GM12801 (cell line): ENCODE results near the gene DDIT3.

Source experiments
- TF ChIP-seq, protein P1 (sequence below): IDR thresholded peaks from one replicate; pipeline ENCODE4 v1.5.1; 2011; ENCODE audit warnings: control low read depth; ENCODE audit not compliant: insufficient read length; ENCODE audit errors: extremely low read depth

The DDIT3 gene

DNA sequence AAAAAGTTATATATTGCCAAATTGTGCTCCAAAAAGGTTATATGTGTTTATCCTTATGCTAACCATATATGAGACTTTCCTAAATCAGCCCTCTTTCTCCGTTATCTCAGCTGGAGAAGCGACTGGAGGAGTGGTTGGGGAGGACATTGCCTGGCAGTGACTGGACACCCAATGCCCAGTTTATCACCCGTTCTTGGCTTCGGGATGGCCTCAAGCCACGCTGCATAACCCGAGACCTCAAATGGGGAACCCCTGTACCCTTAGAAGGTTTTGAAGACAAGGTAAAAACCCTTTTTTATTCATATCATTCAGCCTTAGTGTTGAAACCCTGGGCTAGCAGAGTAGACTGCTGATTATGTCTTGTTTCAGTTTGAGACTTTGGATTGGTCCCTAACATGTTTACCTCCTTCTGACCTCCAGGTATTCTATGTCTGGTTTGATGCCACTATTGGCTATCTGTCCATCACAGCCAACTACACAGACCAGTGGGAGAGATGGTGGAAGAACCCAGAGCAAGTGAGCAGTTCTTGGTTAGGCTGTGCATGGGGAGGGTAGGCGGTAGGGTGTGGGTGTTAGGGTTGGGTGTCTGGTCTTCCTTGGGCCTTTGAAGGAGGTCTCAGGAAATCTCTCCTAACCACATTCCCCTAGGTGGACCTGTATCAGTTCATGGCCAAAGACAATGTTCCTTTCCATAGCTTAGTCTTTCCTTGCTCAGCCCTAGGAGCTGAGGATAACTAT, 8.6 kb downstream of the DDIT3 start:
- TF ChIP-seq, protein P1, sequence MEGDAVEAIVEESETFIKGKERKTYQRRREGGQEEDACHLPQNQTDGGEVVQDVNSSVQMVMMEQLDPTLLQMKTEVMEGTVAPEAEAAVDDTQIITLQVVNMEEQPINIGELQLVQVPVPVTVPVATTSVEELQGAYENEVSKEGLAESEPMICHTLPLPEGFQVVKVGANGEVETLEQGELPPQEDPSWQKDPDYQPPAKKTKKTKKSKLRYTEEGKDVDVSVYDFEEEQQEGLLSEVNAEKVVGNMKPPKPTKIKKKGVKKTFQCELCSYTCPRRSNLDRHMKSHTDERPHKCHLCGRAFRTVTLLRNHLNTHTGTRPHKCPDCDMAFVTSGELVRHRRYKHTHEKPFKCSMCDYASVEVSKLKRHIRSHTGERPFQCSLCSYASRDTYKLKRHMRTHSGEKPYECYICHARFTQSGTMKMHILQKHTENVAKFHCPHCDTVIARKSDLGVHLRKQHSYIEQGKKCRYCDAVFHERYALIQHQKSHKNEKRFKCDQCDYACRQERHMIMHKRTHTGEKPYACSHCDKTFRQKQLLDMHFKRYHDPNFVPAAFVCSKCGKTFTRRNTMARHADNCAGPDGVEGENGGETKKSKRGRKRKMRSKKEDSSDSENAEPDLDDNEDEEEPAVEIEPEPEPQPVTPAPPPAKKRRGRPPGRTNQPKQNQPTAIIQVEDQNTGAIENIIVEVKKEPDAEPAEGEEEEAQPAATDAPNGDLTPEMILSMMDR: no peak

GRCh38 chr12:57511161-57511560, 9.2 kb downstream of the DDIT3 start:
- TF ChIP-seq, protein P1: no peak

DNA sequence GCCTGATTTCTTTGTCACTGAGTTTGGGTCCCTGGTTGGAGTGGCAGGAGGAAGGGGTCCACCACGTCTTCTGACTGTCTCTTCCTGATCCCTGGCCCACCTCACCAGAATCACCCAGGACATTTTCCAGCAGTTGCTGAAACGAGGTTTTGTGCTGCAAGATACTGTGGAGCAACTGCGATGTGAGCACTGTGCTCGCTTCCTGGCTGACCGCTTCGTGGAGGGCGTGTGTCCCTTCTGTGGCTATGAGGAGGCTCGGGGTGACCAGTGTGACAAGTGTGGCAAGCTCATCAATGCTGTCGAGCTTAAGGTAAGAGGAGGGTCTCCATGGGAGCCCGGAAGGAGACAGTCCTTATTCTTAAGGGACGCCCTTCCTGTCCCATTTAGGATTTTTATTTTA, 20.1 kb downstream of the DDIT3 start:
- TF ChIP-seq, protein P1: no peak

DNA sequence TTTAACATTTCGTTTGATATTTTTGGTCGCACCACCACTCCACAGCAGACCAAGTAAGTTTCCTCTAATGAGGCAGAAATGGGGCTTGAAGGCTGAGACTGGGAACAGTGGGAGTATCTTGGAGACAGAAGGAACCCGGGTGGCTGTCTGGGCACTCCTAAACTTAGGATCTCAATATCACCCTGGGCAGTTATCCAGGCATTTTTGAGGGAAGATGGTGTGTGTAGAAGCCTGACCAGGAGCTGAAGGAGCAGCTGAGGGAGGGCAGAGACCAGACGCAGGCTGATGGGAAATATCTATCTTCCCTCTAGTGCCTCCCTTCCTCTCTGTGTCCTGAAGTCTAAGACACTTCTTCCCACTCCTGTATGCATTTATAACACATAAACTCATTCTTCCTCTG, 21.7 kb downstream of the DDIT3 start:
- TF ChIP-seq, protein P1: no peak

DNA sequence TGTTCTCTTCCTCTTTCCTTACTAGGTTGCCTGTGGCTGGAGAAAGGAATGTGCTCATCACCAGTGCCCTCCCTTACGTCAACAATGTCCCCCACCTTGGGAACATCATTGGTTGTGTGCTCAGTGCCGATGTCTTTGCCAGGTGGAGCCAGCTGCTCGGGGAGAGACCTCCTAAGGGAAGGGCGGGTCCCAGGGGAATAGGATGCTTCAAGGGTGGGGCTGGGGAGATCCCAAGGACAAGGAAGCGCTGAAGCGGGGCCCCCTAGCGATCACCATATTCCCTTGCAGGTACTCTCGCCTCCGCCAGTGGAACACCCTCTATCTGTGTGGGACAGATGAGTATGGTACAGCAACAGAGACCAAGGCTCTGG, 22.2 kb downstream of the DDIT3 start:
- TF ChIP-seq, protein P1: no peak

GRCh38 chr12:57497223-57498131, 22.8 kb downstream of the DDIT3 start:
- TF ChIP-seq, protein P1: no peak

- TF ChIP-seq, protein P1: no peak
Measured at GRCh38 chr12:57496822-57497221, 23.5 kb downstream of the DDIT3 start.
